Adrenal gland (tissue), 12 donors: ENCODE data around the gene ERBB2. TPM values are rescaled to one million over a fixed set of nuclear protein-coding genes. Genes with fewer than 3 reads are reported as not detected.
"Not testable (repeated sequence)": the region's sequence is repeated elsewhere in the genome, so short reads cannot be mapped to it uniquely, and the experiment has no call there.

Source experiments
- DNase-seq, 7 donors: peaks; one replicate each; pipeline ENCODE4 v3.0.0-alpha.2; 2019 to 2020
- H3K27ac ChIP-seq, 5 donors: fragments of 200-600 bp; sonication (generic) in 4 of 5; 1 replicate in 3 of 5; 2 replicates in 2 of 5; pipeline versions ENCODE4 v1.5.1 to v1.8.0; 2016 to 2020; ENCODE audit warnings: mild to moderate bottlenecking in 1 of 5
- H3K27me3 ChIP-seq: fragments of 200-600 bp; 2 replicates; pipeline ENCODE4 v1.8.0; 2021
- H3K36me3 ChIP-seq, 2 donors: fragments of 200-600 bp; replicated peaks in 1 of 2; 1 replicate in 1 of 2; 2 replicates in 1 of 2; pipeline versions ENCODE4 v1.5.1 to v1.8.0; 2018 to 2022
- H3K4me1 ChIP-seq, 2 donors: fragments of 200-600 bp; replicated peaks in 1 of 2; 1 replicate in 1 of 2; 2 replicates in 1 of 2; pipeline versions ENCODE4 v1.5.1 to v1.8.0; 2018 to 2021
- H3K4me3 ChIP-seq, 4 donors: fragments of 200-600 bp; sonication (generic) in 3 of 4; one replicate each; pipeline ENCODE4 v1.5.1; 2016 to 2018
- H3K9me3 ChIP-seq, 3 donors: fragments of 200-600 bp; sonication (generic) in 1 of 3; replicated peaks in 1 of 3; 1 replicate in 2 of 3; 2 replicates in 1 of 3; pipeline versions ENCODE4 v1.5.1 to v1.8.0; 2016 to 2021
- CTCF ChIP-seq, 6 experiments: fragments of 450-650 bp in 4 of 6; fragments of 200-600 bp in 2 of 6; sonication (generic) in 1 of 6; IDR thresholded peaks; 1 replicate in 5 of 6; 2 replicates in 1 of 6; pipeline versions ENCODE4 v1.5.1 to v1.8.0; 2016 to 2021; ENCODE audit warnings: antibody characterized with exemption in 6 of 6, mild to moderate bottlenecking in 2 of 6, moderate library complexity in 1 of 6
- POLR2A ChIP-seq, 2 donors: fragments of 450-650 bp; IDR thresholded peaks; one replicate each; pipeline ENCODE4 v1.6.1; 2017; ENCODE audit warnings: antibody characterized with exemption in 2 of 2, mild to moderate bottlenecking in 2 of 2, moderate library complexity in 1 of 2
- WGBS, 4 donors: extraction: QIAGEN DNeasy Blood & Tissue Kit in 2 of 4; methylation state at CpG; one replicate each; pipeline versions ENCODE4 v1.1.5 to v1.1.7; 2013 to 2017; 5-methylcytosine and 5-hydroxymethylcytosine counted together
- intact Hi-C, 2 donors: fragments of 100-400 bp; cut with DNase I; formaldehyde crosslinking; loops; one replicate each; pipeline versions ENCODE4 v1.14.1 to v1.15.0; 2022 to 2023
- polyA plus RNA-seq, 3 donors: library from polyadenylated mRNA; stranded (reverse); fragments of 200-250 nt in 2 of 3; fragments of 350-450 nt in 1 of 3; fragmentation: Illumina TruSeq in 1 of 3; extraction: RNeasy Lipid Tissue Mini Kit (QIAGEN cat#74804) in 1 of 3; gene quantifications; one replicate each; pipeline ENCODE4 v1.2.3, GENCODE V29; 2013 to 2014
- total RNA-seq, 9 donors: library from RNA; depleted of rRNA in 4 of 9; stranded (reverse); fragments of >200 nt in 4 of 9; fragments of 120-200 nt in 1 of 9; fragmentation: NEBNext Ultra II Directional in 1 of 9; extraction: Animal tissue kit (Norgen Biotek cat#: 25700) in 1 of 9; gene quantifications; one replicate each; pipeline versions ENCODE4 v1.1.0 to v1.2.4, GENCODE V29; 2013 to 2023
- donor health status: healthy with polysubstance abuse.
- donor health status: Bipolar disorder and iron deficiency.
- donor health status: DM: yes; HTN: yes; CAD: no.
- donor health status: DM: no; HTN: no; CAD: no.
- donor health status: DM: no; HTN: no; CAD: no.
- donor health status: DM: yes; HTN: yes; CAD: no.

The ERBB2 gene
- total and polyA plus RNA-seq, 12 donors = 4.8 to 16.9 (median 11.9) TPM

GRCh38 chr17:39761861-39762496 is 62.1 kb downstream of the ERBB2 start:
- Histone ChIP-seq H3K4me3 (no peak overlapping the region), H3K27me3 (peaks cover 13% of the 10 kb centered on the region), H3K9me3 (no peaks in the 10 kb centered on the region), H3K4me1 (no peaks in the 10 kb centered on the region), H3K36me3 (no peaks in the 10 kb centered on the region), H3K27ac (no peak overlapping the region)
- intact Hi-C loops = no loop called here
- 78 to 92% (median 85%) methylated on average over 3 to 10 of the region's 10 CpGs for WGBS, 4 donors
- TF ChIP-seq POLR2A (IDR thresholded peaks at IDR 0.05) (no peak), CTCF (IDR thresholded peaks at IDR 0.05) (no peak)
- no peak for DNase-seq

GRCh38 chr17:39763051-39763820 is 63.4 kb downstream of the ERBB2 start:
- no peaks in the 10 kb centered on the region for H3K4me1 ChIP-seq
- TF ChIP-seq CTCF (IDR thresholded peaks at IDR 0.05) (no peak), POLR2A (IDR thresholded peaks at IDR 0.05) (no peak)
- no peak overlapping the region for H3K4me3 ChIP-seq
- intact Hi-C loops = no loop called here
- H3K27ac ChIP-seq = no peak overlapping the region
- 64 to 73% (median 70%) methylated on average over 5 of the region's 5 CpGs for WGBS, 4 donors
- no peaks in the 10 kb centered on the region for H3K36me3 ChIP-seq
- H3K9me3 ChIP-seq = no peaks in the 10 kb centered on the region
- no peak for DNase-seq
- H3K27me3 ChIP-seq = peaks cover 13% of the 10 kb centered on the region

GRCh38 chr17:39764171-39764570 is 64.3 kb downstream of the ERBB2 start:
- H3K4me1 ChIP-seq, H3K27ac ChIP-seq, intact Hi-C loops, H3K36me3 ChIP-seq, H3K4me3 ChIP-seq, H3K9me3 ChIP-seq, DNase-seq: not testable (repeated sequence)
- peaks cover 13% of the 10 kb centered on the region for H3K27me3 ChIP-seq
- WGBS, 4 donors = 62 to 77% (median 69%) methylated on average over 3 of the region's 3 CpGs

- WGBS, 4 donors = 23 to 62% (median 44%) methylated on average over 3 of the region's 3 CpGs
- Histone ChIP-seq H3K4me3 (no peak overlapping the region), H3K4me1 (no peaks in the 10 kb centered on the region), H3K27me3 (peaks cover 13% of the 10 kb centered on the region), H3K36me3 (no peaks in the 10 kb centered on the region), H3K9me3 (no peaks in the 10 kb centered on the region), H3K27ac (no peak overlapping the region)
- TF ChIP-seq POLR2A (IDR thresholded peaks at IDR 0.05) = no peak
- no peak for TF ChIP-seq CTCF (IDR thresholded peaks at IDR 0.05)
- intact Hi-C loops = no loop called here
- DNase-seq = no peak
Observed at GRCh38 chr17:39765175-39765574, 65.3 kb downstream of the ERBB2 start.
